GM12878 (cell line): ENCODE results near the gene AKAP13. TPM values are rescaled to one million over a fixed set of nuclear protein-coding genes. Genes with fewer than 3 reads are reported as not detected.

ENCODE experiments used
- ATAC-seq: fragments of 200-7000 bp; cut with Tn5 transposase; 3 replicates; pipeline ENCODE4 v1.9.1; 2020; ENCODE audit warnings: mild to moderate bottlenecking, moderate library complexity
- BruUV-seq: library from RNA; stranded (reverse); fragments of 400-500 nt; replicated peaks from 2 replicates; lab custom pipeline; 2021; lab: Mats Ljungman, UMichigan
- CTCF ChIA-PET: fragments of 300-600 bp; sonication (Branson Sonifier 250); formaldehyde crosslinking; extraction: SDS; loops from one replicate; lab custom pipeline; 2021; ENCODE audit warnings: inconsistent platforms; lab: Yijun Ruan, JAX
- POLR2A ChIA-PET: fragments of 350-600 bp; formaldehyde crosslinking; extraction: SDS; loops from one replicate; lab custom pipeline; 2021; ENCODE audit warnings: inconsistent platforms; lab: Charles Lee
- RAD21 ChIA-PET: fragments of 300-600 bp; sonication (Branson Sonifier 250); formaldehyde crosslinking; loops from one replicate; lab custom pipeline; 2023; ENCODE audit warnings: antibody characterized with exemption; ENCODE audit not compliant: unreplicated experiment; lab: Charles Lee
- SMC1A ChIA-PET: fragments of 300-600 bp; sonication (Branson Sonifier 250); formaldehyde crosslinking; loops from one replicate; lab custom pipeline; 2023; ENCODE audit not compliant: unreplicated experiment, uncharacterized antibody; lab: Charles Lee
- DNase-seq: peaks from one replicate; pipeline ENCODE4 v3.0.0-alpha.2; 2011; ENCODE audit warnings: low read depth, low spot score
- FAIRE-seq: peaks from 3 replicates; lab custom pipeline; 2011; peaks lifted over from hg19 to GRCh38; lab: Jason Lieb, UNC
- H2AFZ ChIP-seq: 2 replicates; pipeline ENCODE4 v1.6.0; 2011; ENCODE audit warnings: low read depth, low read length, control low read depth; ENCODE audit not compliant: control insufficient read depth
- H3K27ac ChIP-seq: 2 replicates; pipeline ENCODE4 v1.5.1; 2011; ENCODE audit warnings: control low read depth; ENCODE audit not compliant: control insufficient read depth, insufficient read depth
- H3K27me3 ChIP-seq, 2 experiments: replicated peaks in 1 of 2; 2 replicates each; pipeline versions ENCODE4 v1.6.0 to v1.6.1; 2011; ENCODE audit warnings: low read length in 1 of 2; ENCODE audit not compliant: control insufficient read depth in 2 of 2, insufficient read depth in 2 of 2
- H3K36me3 ChIP-seq, 2 experiments: 2 replicates each; pipeline ENCODE4 v1.5.1; 2011; ENCODE audit warnings: low read length in 1 of 2; ENCODE audit not compliant: control insufficient read depth in 2 of 2, insufficient read depth in 2 of 2
- H3K4me1 ChIP-seq: 2 replicates; pipeline ENCODE4 v1.6.1; 2011; ENCODE audit warnings: mild to moderate bottlenecking, low read length, moderate library complexity, mixed read lengths; ENCODE audit not compliant: control insufficient read depth, insufficient read depth
- H3K4me2 ChIP-seq: 2 replicates; pipeline ENCODE4 v1.6.0; 2011; ENCODE audit warnings: control low read depth; ENCODE audit not compliant: control insufficient read depth, insufficient read depth
- H3K4me3 ChIP-seq: fragments of 200-600 bp; sonication (generic); 2 replicates; pipeline ENCODE4 v1.5.1; 2016
- H3K79me2 ChIP-seq: 2 replicates; pipeline ENCODE4 v1.6.0; 2011; ENCODE audit warnings: low read length; ENCODE audit not compliant: control insufficient read depth, insufficient read depth
- H3K9ac ChIP-seq: 2 replicates; pipeline ENCODE4 v1.8.0; 2011; ENCODE audit warnings: low read length, control low read depth, mixed read lengths; ENCODE audit not compliant: control insufficient read depth, insufficient read depth
- H3K9me3 ChIP-seq: replicated peaks from 3 replicates; pipeline ENCODE4 v1.5.1; 2011; ENCODE audit warnings: mild to moderate bottlenecking, low read length; ENCODE audit not compliant: control insufficient read depth, insufficient read depth
- H4K20me1 ChIP-seq: 2 replicates; pipeline ENCODE4 v1.6.0; 2011; ENCODE audit not compliant: control insufficient read depth, insufficient read depth
- CHD2 ChIP-seq: IDR thresholded peaks from 2 replicates; pipeline ENCODE4 v1.6.1; 2011; ENCODE audit warnings: low read depth, low read length, improper control_type of control experiment, borderline replicate concordance
- EGR1 ChIP-seq, 2 experiments: IDR thresholded peaks; 1 replicate in 1 of 2; 2 replicates in 1 of 2; pipeline ENCODE4 v1.6.1; 2011 to 2012; ENCODE audit warnings: low read depth in 2 of 2, low read length in 2 of 2, borderline replicate concordance in 1 of 2, mild to moderate bottlenecking in 1 of 2, moderate library complexity in 1 of 2
- ETV6 ChIP-seq, 2 experiments: fragments of 450-650 bp in 1 of 2; IDR thresholded peaks in 1 of 2; conservative IDR thresholded peaks in 1 of 2; 2 replicates each; pipeline ENCODE4 v1.6.1; 2014; ENCODE audit warnings: antibody characterized with exemption in 1 of 2, borderline replicate concordance in 1 of 2, low read depth in 1 of 2, mild to moderate bottlenecking in 1 of 2, moderate library complexity in 1 of 2
- POLR2A ChIP-seq: IDR thresholded peaks from 2 replicates; pipeline ENCODE4 v1.6.1; 2011; ENCODE audit warnings: low read depth, mild to moderate bottlenecking, low read length
- RFX5 ChIP-seq: IDR thresholded peaks from 2 replicates; pipeline ENCODE4 v1.6.1; 2011; ENCODE audit warnings: low read depth, low read length, improper control_type of control experiment
- WGBS: methylation state at CpG from one replicate; pipeline ENCODE4 v1.1.6; 2016; ENCODE audit warnings: low lambda C conversion rate; ENCODE audit not compliant: insufficient replicate concordance, insufficient coverage; ENCODE audit errors: missing lambda C conversion rate; 5-methylcytosine and 5-hydroxymethylcytosine counted together
- in situ Hi-C: fragments of 300-500 bp; cut with MboI; formaldehyde crosslinking; loops from 9 replicates; pipeline ENCODE4 v1.14.3; 2018; ENCODE audit warnings: mixed read lengths
- intact Hi-C: fragments of 100-400 bp; cut with micrococcal nuclease; formaldehyde crosslinking; loops from one replicate; pipeline ENCODE4 v1.14.2; 2022; ENCODE audit not compliant: unreplicated experiment
- polyA plus RNA-seq, 11 experiments: library from polyadenylated mRNA; depleted of rRNA in 4 of 11; unstranded in 6 of 11; stranded (reverse) in 5 of 11; fragments of >200 nt; fragmentation: Nextera tagmentation in 4 of 11; fragmentation: Illumina TruSeq in 1 of 11; extraction: Ambion mirVana in 4 of 11; extraction: Trizol in 1 of 11; gene quantifications; 1 replicate in 1 of 11; 2 replicates in 10 of 11; pipeline versions ENCODE4 v1.2.1 to v1.2.3, GENCODE V29; 2011 to 2016; ENCODE audit warnings: inconsistent platforms in 2 of 11, missing spikeins in 2 of 11, low read depth in 1 of 11
- total RNA-seq, 4 experiments: library from RNA; depleted of rRNA in 3 of 4; stranded (reverse); fragments of >200 nt in 3 of 4; fragmentation: Illumina TruSeq in 1 of 4; extraction: Trizol in 1 of 4; gene quantifications; 2 replicates each; pipeline versions ENCODE4 v1.2.1 to v1.2.3, GENCODE V29; 2013 to 2021

The AKAP13 gene
- total and polyA plus RNA-seq, 10 of the 15 experiments (the other 5 are each of a cell fraction or from before 2014, with no cell fraction given): 14.4 to 74.9 (median 55.1) TPM

DNA sequence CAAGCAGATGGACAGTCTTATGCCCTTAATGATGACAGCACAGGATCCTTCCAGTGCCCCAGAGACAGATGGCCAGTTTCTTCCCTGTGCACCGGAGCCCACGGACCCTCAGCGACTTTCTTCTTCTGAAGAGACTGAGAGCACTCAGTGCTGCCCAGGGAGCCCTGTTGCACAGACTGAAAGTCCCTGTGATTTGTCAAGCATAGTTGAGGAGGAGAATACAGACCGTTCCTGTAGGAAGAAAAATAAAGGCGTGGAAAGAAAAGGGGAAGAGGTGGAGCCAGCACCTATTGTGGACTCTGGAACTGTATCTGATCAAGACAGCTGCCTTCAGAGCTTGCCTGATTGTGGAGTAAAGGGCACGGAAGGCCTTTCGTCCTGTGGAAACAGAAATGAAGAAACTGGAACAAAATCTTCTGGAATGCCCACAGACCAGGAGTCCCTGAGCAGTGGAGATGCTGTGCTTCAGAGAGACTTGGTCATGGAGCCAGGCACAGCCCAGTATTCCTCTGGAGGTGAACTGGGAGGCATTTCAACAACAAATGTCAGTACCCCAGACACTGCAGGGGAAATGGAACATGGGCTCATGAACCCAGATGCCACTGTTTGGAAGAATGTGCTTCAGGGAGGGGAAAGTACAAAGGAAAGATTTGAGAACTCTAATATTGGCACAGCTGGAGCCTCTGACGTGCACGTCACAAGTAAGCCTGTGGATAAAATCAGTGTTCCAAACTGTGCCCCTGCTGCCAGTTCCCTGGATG is 198.7 kb downstream of the AKAP13 start:
- H3K4me3 ChIP-seq: no peak overlapping the region
- H3K9ac ChIP-seq: no peak overlapping the region
- WGBS: 81% methylated on average over 9 of the region's 9 CpGs
- ATAC-seq (no peak), DNase-seq (no peak), FAIRE-seq (no peak)
- RAD21 ChIA-PET: no interaction called here
- POLR2A ChIA-PET: no interaction called here
- no TSS peak for BruUV-seq
- H3K4me1 ChIP-seq: peaks cover 41% of the 10 kb centered on the region
- in situ Hi-C loops (no loop called here), intact Hi-C loops (no loop called here)
- CTCF ChIA-PET: no interaction called here
- no peak overlapping the region for H3K27ac ChIP-seq
- SMC1A ChIA-PET: interaction anchor here (1.6 kb wide), 1 partner anchor 24 kb away, joined by 3 read pairs; no protein-coding TSS in a partner anchor
- H3K79me2 ChIP-seq: peaks cover 10% of the 10 kb centered on the region
- H2AFZ ChIP-seq: no peak overlapping the region
- TF ChIP-seq RFX5 (no peak), CHD2 (no peak), EGR1 (IDR thresholded peaks at IDR 0.05; ENCODE audit: borderline replicate concordance in 1 of 2, low read depth in 2 of 2, low read length in 2 of 2) (no peak), POLR2A (no peak), ETV6 (conservative IDR thresholded peaks at IDR 0.05 in 1 of 2, IDR thresholded peaks at IDR 0.05 in 1 of 2; ENCODE audit: borderline replicate concordance in 1 of 2, low read depth in 1 of 2) (no peak)
- no peaks in the 10 kb centered on the region for H3K27me3 ChIP-seq
- H3K4me2 ChIP-seq: no peak overlapping the region
- peaks cover 9 to 10% of the 10 kb centered on the region in 2 experiments for H3K36me3 ChIP-seq
- H3K9me3 ChIP-seq: no peaks in the 10 kb centered on the region
- no peaks in the 10 kb centered on the region for H4K20me1 ChIP-seq
